H1 (cell line): Measurements from ENCODE around the gene ST8SIA2. TPM values are rescaled to one million over a fixed set of nuclear protein-coding genes. Genes with fewer than 3 reads are reported as not detected.

Experiments
- CTCF ChIA-PET: fragments of 300-600 bp; sonication (Branson Sonifier 250); formaldehyde crosslinking; loops from one replicate; lab custom pipeline; 2021; ENCODE audit not compliant: partially characterized antibody; lab: Charles Lee
- POLR2A ChIA-PET: fragments of 300-600 bp; sonication (Branson Sonifier 250); formaldehyde crosslinking; loops from one replicate; lab custom pipeline; 2021; ENCODE audit warnings: inconsistent platforms; ENCODE audit not compliant: partially characterized antibody; lab: Charles Lee
- DNase-seq, 2 experiments: peaks; one replicate each; pipeline versions ENCODE4 v3.0.0 to v3.0.0-alpha.2; 2010 to 2022; ENCODE audit warnings: low spot score in 2 of 2, low read depth in 1 of 2, mixed read lengths in 1 of 2
- FAIRE-seq: peaks from 2 replicates; lab custom pipeline; 2011; peaks lifted over from hg19 to GRCh38; lab: Jason Lieb, UNC
- H2AFZ ChIP-seq: 2 replicates; pipeline ENCODE4 v1.8.1; 2012; ENCODE audit warnings: low read length, inconsistent platforms
- H2AK5ac ChIP-seq: 2 replicates; pipeline ENCODE4 v1.6.1; 2013; ENCODE audit warnings: low read depth, low read length
- H2BK120ac ChIP-seq: replicated peaks from 2 replicates; pipeline ENCODE3; 2013; ENCODE audit warnings: low read depth, low read length, inconsistent platforms
- H2BK12ac ChIP-seq: 2 replicates; pipeline ENCODE4 v1.6.1; 2013; ENCODE audit warnings: low read depth, low read length
- H2BK15ac ChIP-seq: 2 replicates; pipeline ENCODE4 v1.6.1; 2013; ENCODE audit warnings: low read length
- H2BK20ac ChIP-seq: 2 replicates; pipeline ENCODE4 v1.6.1; 2013; ENCODE audit warnings: low read length
- H2BK5ac ChIP-seq: 2 replicates; pipeline ENCODE4 v1.6.1; 2013; ENCODE audit warnings: low read depth, low read length
- H3K14ac ChIP-seq: 2 replicates; pipeline ENCODE4 v1.6.1; 2013; ENCODE audit warnings: inconsistent platforms; ENCODE audit not compliant: insufficient read length
- H3K18ac ChIP-seq: 2 replicates; pipeline ENCODE4 v1.6.1; 2013; ENCODE audit warnings: low read length; ENCODE audit errors: extremely low read depth
- H3K23ac ChIP-seq: 2 replicates; pipeline ENCODE4 v1.6.1; 2013; ENCODE audit warnings: inconsistent platforms; ENCODE audit not compliant: insufficient read length
- H3K23me2 ChIP-seq: 2 replicates; pipeline ENCODE4 v1.6.1; 2013; ENCODE audit warnings: low read depth, low read length
- H3K27ac ChIP-seq: 2 replicates; pipeline ENCODE4 v1.6.1; 2011; ENCODE audit warnings: low read depth, low read length, inconsistent platforms
- H3K27me3 ChIP-seq, 4 experiments: replicated peaks in 1 of 4; 1 replicate in 1 of 4; 2 replicates in 3 of 4; pipeline versions ENCODE4 v1.6.1 to v1.8.1; 2011 to 2013; ENCODE audit warnings: low read length in 3 of 4, mild to moderate bottlenecking in 3 of 4, inconsistent platforms in 2 of 4, mixed read lengths in 2 of 4, moderate library complexity in 1 of 4; ENCODE audit not compliant: control insufficient read depth in 3 of 4, insufficient read depth in 3 of 4; ENCODE audit errors: extremely low read depth in 1 of 4
- H3K36me3 ChIP-seq, 4 experiments: 2 replicates each; pipeline versions ENCODE4 v1.6.1 to v1.8.1; 2011 to 2013; ENCODE audit warnings: mild to moderate bottlenecking in 4 of 4, low read length in 3 of 4, moderate library complexity in 2 of 4, control low read depth in 1 of 4, inconsistent platforms in 1 of 4; ENCODE audit not compliant: insufficient read depth in 4 of 4, control insufficient read depth in 2 of 4
- H3K4ac ChIP-seq: replicated peaks from 2 replicates; pipeline ENCODE3; 2013; ENCODE audit warnings: low read length, low read depth, mixed read lengths, inconsistent platforms; ENCODE audit not compliant: insufficient read length
- H3K4me1 ChIP-seq, 4 experiments: replicated peaks in 1 of 4; 1 replicate in 1 of 4; 2 replicates in 3 of 4; pipeline versions ENCODE4 v1.6.1 to v1.8.1; 2011 to 2013; ENCODE audit warnings: low read length in 3 of 4, inconsistent platforms in 2 of 4, mixed read lengths in 1 of 4; ENCODE audit not compliant: insufficient read depth in 4 of 4, control insufficient read depth in 3 of 4
- H3K4me2 ChIP-seq, 2 experiments: 2 replicates each; pipeline versions ENCODE4 v1.6.1 to v1.8.1; 2011 to 2013; ENCODE audit warnings: low read depth in 2 of 2, low read length in 2 of 2, control low read depth in 1 of 2, inconsistent platforms in 1 of 2, mild to moderate bottlenecking in 1 of 2; ENCODE audit not compliant: insufficient read depth in 1 of 2
- H3K4me3 ChIP-seq, 4 experiments: fragments of 200-600, 300-600 bp in 1 of 4; sonication (generic), shearing (Covaris generic), sonication (Bioruptor Twin) in 1 of 4; 2 replicates each; pipeline versions ENCODE4 v1.5.1 to v1.8.1; 2011 to 2016; ENCODE audit warnings: low read length in 4 of 4, low read depth in 3 of 4, control low read depth in 2 of 4, inconsistent platforms in 2 of 4, mild to moderate bottlenecking in 2 of 4, mixed read lengths in 1 of 4, moderate library complexity in 1 of 4; ENCODE audit not compliant: insufficient read depth in 2 of 4; ENCODE audit errors: extremely low read depth in 1 of 4
- H3K56ac ChIP-seq: replicated peaks from 2 replicates; pipeline ENCODE3; 2013; ENCODE audit warnings: low read depth, mild to moderate bottlenecking, mixed read lengths, low read length, inconsistent platforms; ENCODE audit not compliant: insufficient read length
- H3K79me1 ChIP-seq: 2 replicates; pipeline ENCODE4 v1.6.1; 2013; ENCODE audit warnings: low read depth, low read length, control low read depth
- H3K79me2 ChIP-seq, 2 experiments: 2 replicates each; pipeline versions ENCODE4 v1.6.1 to v1.8.1; 2012 to 2013; ENCODE audit warnings: low read length in 2 of 2, mild to moderate bottlenecking in 2 of 2, inconsistent platforms in 1 of 2; ENCODE audit not compliant: insufficient read depth in 2 of 2, control insufficient read depth in 1 of 2
- H3K9ac ChIP-seq, 4 experiments: replicated peaks in 1 of 4; 1 replicate in 1 of 4; 2 replicates in 3 of 4; pipeline versions ENCODE4 v1.6.1 to v1.8.1; 2011 to 2013; ENCODE audit warnings: low read depth in 3 of 4, low read length in 3 of 4, control low read depth in 2 of 4, mild to moderate bottlenecking in 2 of 4, moderate library complexity in 2 of 4, inconsistent platforms in 1 of 4; ENCODE audit errors: extremely low read depth in 1 of 4
- H3K9me3 ChIP-seq, 2 experiments: 2 replicates each; pipeline versions ENCODE4 v1.6.1 to v1.8.1; 2012 to 2013; ENCODE audit warnings: mild to moderate bottlenecking in 2 of 2, moderate library complexity in 2 of 2, control low read depth in 1 of 2, inconsistent platforms in 1 of 2, low read depth in 1 of 2, low read length in 1 of 2, mixed read lengths in 1 of 2; ENCODE audit not compliant: insufficient read depth in 2 of 2
- H4K20me1 ChIP-seq, 2 experiments: replicated peaks in 1 of 2; 2 replicates each; pipeline versions ENCODE3 to v1.8.1; 2011 to 2013; ENCODE audit warnings: inconsistent platforms in 2 of 2, low read length in 2 of 2, mild to moderate bottlenecking in 1 of 2; ENCODE audit not compliant: insufficient read depth in 2 of 2, control insufficient read depth in 1 of 2
- H4K5ac ChIP-seq: 2 replicates; pipeline ENCODE4 v1.6.1; 2013; ENCODE audit warnings: low read length, low read depth, mixed read lengths, inconsistent platforms; ENCODE audit not compliant: insufficient read length
- H4K8ac ChIP-seq: 2 replicates; pipeline ENCODE4 v1.8.0; 2013; ENCODE audit warnings: mild to moderate bottlenecking, moderate library complexity, low read length, inconsistent platforms; ENCODE audit not compliant: insufficient read depth; ENCODE audit errors: extremely low read depth
- H4K91ac ChIP-seq: replicated peaks from 2 replicates; pipeline ENCODE3; 2013; ENCODE audit warnings: low read length, mixed read lengths, inconsistent platforms; ENCODE audit not compliant: insufficient read length
- JUND ChIP-seq: IDR thresholded peaks from 2 replicates; pipeline ENCODE4 v1.6.1; 2011; ENCODE audit warnings: mild to moderate bottlenecking, improper control_type of control experiment, low read length
- KDM1A ChIP-seq: fragments of 200-600, 300-600 bp; sonication (generic); IDR thresholded peaks from 2 replicates; pipeline ENCODE4 v1.7.1; 2016; ENCODE audit warnings: mild to moderate bottlenecking, low read length, borderline replicate concordance
- KDM4A ChIP-seq: IDR thresholded peaks from one replicate; pipeline ENCODE4 v1.7.1; 2012; ENCODE audit warnings: low read depth, mild to moderate bottlenecking, moderate library complexity, low read length, inconsistent platforms; ENCODE audit not compliant: severe bottlenecking
- KDM5A ChIP-seq: fragments of 200-600 bp; IDR thresholded peaks from 2 replicates; pipeline ENCODE4 v1.7.1; 2012; ENCODE audit warnings: mild to moderate bottlenecking, low read length, inconsistent platforms, mixed read lengths
- NANOG ChIP-seq: IDR thresholded peaks from 2 replicates; pipeline ENCODE4 v1.6.1; 2011; ENCODE audit warnings: low read length, low read depth, mild to moderate bottlenecking, inconsistent platforms; ENCODE audit not compliant: insufficient read depth, poor library complexity, severe bottlenecking
- NRF1 ChIP-seq: IDR thresholded peaks from 2 replicates; pipeline ENCODE4 v1.6.1; 2011; ENCODE audit warnings: mild to moderate bottlenecking, low read depth, low read length, improper control_type of control experiment
- POU5F1 ChIP-seq: IDR thresholded peaks from 2 replicates; pipeline ENCODE4 v1.6.1; 2011; ENCODE audit warnings: low read depth, mild to moderate bottlenecking, low read length, moderate library complexity
- RXRA ChIP-seq: IDR thresholded peaks from 2 replicates; pipeline ENCODE4 v1.6.1; 2011; ENCODE audit warnings: low read depth, mild to moderate bottlenecking, low read length, moderate library complexity; ENCODE audit not compliant: insufficient read depth
- SIN3A ChIP-seq, 2 experiments: IDR thresholded peaks in 1 of 2; conservative IDR thresholded peaks in 1 of 2; 2 replicates each; pipeline ENCODE4 v1.6.1; 2011 to 2012; ENCODE audit warnings: low read length in 2 of 2, improper control_type of control experiment in 1 of 2, low read depth in 1 of 2, mild to moderate bottlenecking in 1 of 2
- SP2 ChIP-seq: IDR thresholded peaks from 2 replicates; pipeline ENCODE4 v1.6.1; 2012; ENCODE audit warnings: mild to moderate bottlenecking, low read length, inconsistent platforms
- SP4 ChIP-seq: IDR thresholded peaks from 2 replicates; pipeline ENCODE4 v1.6.1; 2012; ENCODE audit warnings: low read length, inconsistent platforms
- WGBS, 2 experiments: shearing (Covaris generic) in 1 of 2; methylation state at CpG; one replicate each; pipeline versions ENCODE4 v1.1.6 to v1.1.7; 2013 to 2015; ENCODE audit warnings: low lambda C conversion rate in 2 of 2, mixed read lengths in 2 of 2, inconsistent platforms in 1 of 2, low coverage in 1 of 2, missing lambda C conversion rate in 1 of 2; ENCODE audit not compliant: insufficient replicate concordance in 2 of 2, insufficient coverage in 1 of 2, insufficient read length in 1 of 2; ENCODE audit errors: extremely low coverage in 1 of 2, missing lambda C conversion rate in 1 of 2; 5-methylcytosine and 5-hydroxymethylcytosine counted together
- polyA plus RNA-seq, 7 experiments: library from polyadenylated mRNA; depleted of rRNA in 3 of 7; stranded (reverse) in 5 of 7; unstranded in 2 of 7; fragments of >200 nt in 5 of 7; fragments of 200-250 nt in 2 of 7; gene quantifications; 1 replicate in 5 of 7; 2 replicates in 1 of 7; 4 replicates in 1 of 7; pipeline versions ENCODE4 v1.2.1 to v1.2.3, GENCODE V29; 2011 to 2013; ENCODE audit warnings: missing spikeins in 2 of 7, mixed read lengths in 2 of 7
- total RNA-seq: library from RNA; stranded (reverse); fragmentation: NEBNext Ultra II Directional; extraction: Animal tissue kit (Norgen Biotek cat#: 25700); gene quantifications from 2 replicates; pipeline ENCODE4 v1.2.1, GENCODE V29; 2021

The ST8SIA2 gene
- total and polyA plus RNA-seq, 2 of the 8 experiments (the other 6 are each of a cell fraction or from before 2014, with no cell fraction given): 3.0 to 4.5 TPM

- Histone ChIP-seq H3K27ac (no peak overlapping the region), H3K23ac (no peak overlapping the region), H2BK20ac (no peak overlapping the region), H3K36me3 (no peaks in the 10 kb centered on the region), H3K9ac (no peak overlapping the region), H2BK120ac (no peak overlapping the region), H3K79me1 (no peaks in the 10 kb centered on the region; the same call in 1 of the 2 replicates), H3K14ac (no peak overlapping the region), H3K27me3 (no peaks in the 10 kb centered on the region), H3K56ac (no peak overlapping the region), H3K4ac (no peak overlapping the region), H2AFZ (no peak overlapping the region), H4K91ac (no peak overlapping the region), H3K4me3 (no peak overlapping the region), H4K5ac (no peak overlapping the region), H2BK15ac (no peak overlapping the region), H3K23me2 (no peaks in the 10 kb centered on the region), H2BK5ac (no peak overlapping the region), H2AK5ac (no peak overlapping the region), H4K20me1 (no peaks in the 10 kb centered on the region), H3K18ac (no peak overlapping the region), H3K4me2 (no peak overlapping the region), H3K79me2 (no peaks in the 10 kb centered on the region), H3K4me1 (peaks cover 0 to 10% (median 0%) of the 10 kb centered on the region in 4 experiments; a peak in 2 of 7 replicates), H3K9me3 (no peaks in the 10 kb centered on the region), H4K8ac (no peak overlapping the region), H2BK12ac (no peak overlapping the region)
- ChIA-PET CTCF (no interaction called here), POLR2A (no interaction called here)
- 66% methylated on average over 7 of the region's 7 CpGs; no CpG with 5 or more reads in 1 of the 2 experiments for WGBS, 2 experiments
- TF ChIP-seq KDM1A: no peak
- TF ChIP-seq SIN3A (conservative IDR thresholded peaks at IDR 0.05 in 1 of 2, IDR thresholded peaks at IDR 0.05 in 1 of 2; ENCODE audit: low read depth in 1 of 2, low read length in 2 of 2): no peak
- TF ChIP-seq NANOG: no peak
- no peak for TF ChIP-seq KDM4A
- TF ChIP-seq SP4: no peak
- no peak for TF ChIP-seq RXRA
- no peak for TF ChIP-seq JUND
- no peak for TF ChIP-seq KDM5A
- TF ChIP-seq NRF1: no peak
- TF ChIP-seq SP2: no peak
- TF ChIP-seq POU5F1: no peak
- DNase-seq (no peak), FAIRE-seq (no peak)
Observed at GRCh38 chr15:92417716-92418115, 24.0 kb downstream of the ST8SIA2 start.
